Mucosa of descending colon (tissue), 3 donors: ENCODE data around the gene ARHGEF6. TPM values are rescaled to one million over a fixed set of nuclear protein-coding genes. Genes with fewer than 3 reads are reported as not detected.

Experiments
- ATAC-seq: fragments of 200-7000 bp; cut with Tn5 transposase; one replicate; pipeline ENCODE4 v1.9.1; 2020; ENCODE audit warnings: mild to moderate bottlenecking, moderate library complexity
- DNase-seq, 3 donors: peaks; one replicate each; pipeline ENCODE4 v3.0.0-alpha.2; 2020
- H3K36me3 ChIP-seq: fragments of 200-600 bp; one replicate; pipeline ENCODE4 v1.8.0; 2021; ENCODE audit warnings: low read depth, mild to moderate bottlenecking
- H3K4me1 ChIP-seq: fragments of 200-600 bp; one replicate; pipeline ENCODE4 v1.8.0; 2021; ENCODE audit warnings: low read depth, mild to moderate bottlenecking
- H3K4me3 ChIP-seq: fragments of 200-600 bp; one replicate; pipeline ENCODE4 v1.8.0; 2021; ENCODE audit warnings: mild to moderate bottlenecking
- H3K9me3 ChIP-seq: fragments of 200-600 bp; one replicate; pipeline ENCODE4 v1.8.0; 2021; ENCODE audit warnings: mild to moderate bottlenecking
- CTCF ChIP-seq: fragments of 200-600 bp; IDR thresholded peaks from one replicate; pipeline ENCODE4 v1.8.0; 2022; ENCODE audit warnings: antibody characterized with exemption, mild to moderate bottlenecking
- intact Hi-C, 2 donors: fragments of 100-400 bp; cut with DNase I in 1 of 2; cut with micrococcal nuclease in 1 of 2; formaldehyde crosslinking; loops; one replicate each; pipeline versions ENCODE4 v1.11.0 to v1.11.1; 2022; cut with DNase I, micrococcal nuclease
- total RNA-seq, 3 donors: library from RNA; stranded (reverse); fragmentation: NEBNext Ultra II Directional in 2 of 3; extraction: Animal tissue kit (Norgen Biotek cat#: 25700) in 2 of 3; gene quantifications; one replicate each; pipeline versions ENCODE4 v1.2.1 to v1.2.4, GENCODE V29; 2021 to 2023
- donor health status: DM: no; HTN: no; CAD: no; lungs with moderate emphysema.
- donor health status: DM: no; HTN: no; CAD: no.
- donor health status: DM: no; HTN: yes; CAD: no.

Gene ARHGEF6
- total RNA-seq, 3 donors from 2014 or later, result 2.8 to 17.2 (median 6.6) TPM

GRCh38 chrX:136814847-136815750 is 34.4 kb upstream of the ARHGEF6 start:
- Histone ChIP-seq H3K4me1 (no peaks in the 10 kb centered on the region), H3K4me3 (no peak overlapping the region), H3K36me3 (no peaks in the 10 kb centered on the region), H3K9me3 (no peaks in the 10 kb centered on the region)
- DNase-seq (no peak), ATAC-seq (no peak)
- intact Hi-C loops, result no loop called here
- TF ChIP-seq CTCF, result no peak

- no peak for DNase-seq
- H3K4me3 ChIP-seq, result no peak overlapping the region
- no peaks in the 10 kb centered on the region for H3K36me3 ChIP-seq
- no peak for TF ChIP-seq CTCF
- H3K4me1 ChIP-seq, result no peaks in the 10 kb centered on the region
- no peaks in the 10 kb centered on the region for H3K9me3 ChIP-seq
- no peak for ATAC-seq
- intact Hi-C loops, result no loop called here
Measured at GRCh38 chrX:136812286-136812685, 31.6 kb upstream of the ARHGEF6 start.

- intact Hi-C loops, result no loop called here
- no peak for TF ChIP-seq CTCF
- DNase-seq (no peak), ATAC-seq (no peak)
- H3K36me3 ChIP-seq, result no peaks in the 10 kb centered on the region
- no peaks in the 10 kb centered on the region for H3K4me1 ChIP-seq
- no peak overlapping the region for H3K4me3 ChIP-seq
- no peaks in the 10 kb centered on the region for H3K9me3 ChIP-seq
Measured at GRCh38 chrX:136810493-136810892, 29.8 kb upstream of the ARHGEF6 start.

- ATAC-seq (no peak), DNase-seq (no peak)
- Histone ChIP-seq H3K4me1 (no peaks in the 10 kb centered on the region), H3K36me3 (no peaks in the 10 kb centered on the region), H3K4me3 (no peak overlapping the region), H3K9me3 (no peaks in the 10 kb centered on the region)
- intact Hi-C loops, result no loop called here
- no peak for TF ChIP-seq CTCF
Measured at GRCh38 chrX:136806891-136807410, 26.2 kb upstream of the ARHGEF6 start.

- no peaks in the 10 kb centered on the region for H3K4me1 ChIP-seq
- no peak for TF ChIP-seq CTCF
- no peak overlapping the region for H3K4me3 ChIP-seq
- DNase-seq (no peak), ATAC-seq (no peak)
- no peaks in the 10 kb centered on the region for H3K36me3 ChIP-seq
- intact Hi-C loops, result no loop called here
- no peaks in the 10 kb centered on the region for H3K9me3 ChIP-seq
Measured at GRCh38 chrX:136802515-136802914, 21.8 kb upstream of the ARHGEF6 start.
